Stimulated activated effector memory CD8-positive, alpha-beta T cell treated with anti-CD3 and anti-CD28 coated beads, Interleukin-12 subunit alpha, Interleukin-12 subunit beta, amount 100 ng/mL, for 72 hours (primary cell): ENCODE data around the gene MEGF9.

Experiments
- ATAC-seq: fragments of 150-1000 bp; cut with Tn5 transposase; 2 replicates; pipeline ENCODE4 v1.10.0; 2021
- DNase-seq, 2 donors: peaks; one replicate each; pipeline ENCODE4 v3.0.0; 2021 to 2022; ENCODE audit warnings: low spot score in 2 of 2
- H3K27ac Mint-ChIP-seq: one replicate; pipeline ENCODE4 v1.8.0; 2022; ENCODE audit warnings: mild to moderate bottlenecking, mixed read lengths
- H3K36me3 Mint-ChIP-seq: one replicate; pipeline ENCODE4 v1.8.0; 2022; ENCODE audit warnings: mild to moderate bottlenecking, mixed read lengths
- H3K4me1 Mint-ChIP-seq: one replicate; pipeline ENCODE4 v1.8.0; 2022; ENCODE audit warnings: mixed read lengths
- H3K4me3 Mint-ChIP-seq: one replicate; pipeline ENCODE4 v1.8.0; 2022; ENCODE audit warnings: mild to moderate bottlenecking, mixed read lengths
- H3K9me3 Mint-ChIP-seq: one replicate; pipeline ENCODE4 v1.8.0; 2022; ENCODE audit warnings: mixed read lengths

The MEGF9 gene

GRCh38 chr9:120610975-120611689, 103.1 kb downstream of the MEGF9 start:
- H3K27ac Mint-ChIP-seq, result no peak overlapping the region
- no peaks in the 10 kb centered on the region for H3K9me3 Mint-ChIP-seq
- H3K4me1 Mint-ChIP-seq, result no peaks in the 10 kb centered on the region
- no peak for DNase-seq
- no peak overlapping the region for H3K4me3 Mint-ChIP-seq
- ATAC-seq, result no peak
- no peaks in the 10 kb centered on the region for H3K36me3 Mint-ChIP-seq

- DNase-seq (no peak), ATAC-seq (no peak)
- H3K36me3 Mint-ChIP-seq, result no peaks in the 10 kb centered on the region
- H3K4me1 Mint-ChIP-seq, result no peaks in the 10 kb centered on the region
- no peak overlapping the region for H3K4me3 Mint-ChIP-seq
- no peaks in the 10 kb centered on the region for H3K9me3 Mint-ChIP-seq
- no peak overlapping the region for H3K27ac Mint-ChIP-seq
These were observed 104.6 kb downstream of the MEGF9 start for GRCh38 chr9:120609636-120610035.

GRCh38 chr9:120608421-120608820, 105.8 kb downstream of the MEGF9 start:
- H3K9me3 Mint-ChIP-seq, result no peaks in the 10 kb centered on the region
- no peaks in the 10 kb centered on the region for H3K36me3 Mint-ChIP-seq
- H3K27ac Mint-ChIP-seq, result no peak overlapping the region
- no peak overlapping the region for H3K4me3 Mint-ChIP-seq
- ATAC-seq, result no peak
- no peaks in the 10 kb centered on the region for H3K4me1 Mint-ChIP-seq
- DNase-seq, result no peak

GRCh38 chr9:120603591-120603990, 110.7 kb downstream of the MEGF9 start:
- H3K4me3 Mint-ChIP-seq, result no peak overlapping the region
- no peak for ATAC-seq
- DNase-seq, result no peak
- no peak overlapping the region for H3K27ac Mint-ChIP-seq
- no peaks in the 10 kb centered on the region for H3K9me3 Mint-ChIP-seq
- no peaks in the 10 kb centered on the region for H3K36me3 Mint-ChIP-seq
- no peaks in the 10 kb centered on the region for H3K4me1 Mint-ChIP-seq

GRCh38 chr9:120603010-120603409, 111.3 kb downstream of the MEGF9 start:
- ATAC-seq, result no peak
- no peaks in the 10 kb centered on the region for H3K4me1 Mint-ChIP-seq
- H3K36me3 Mint-ChIP-seq, result no peaks in the 10 kb centered on the region
- no peak overlapping the region for H3K27ac Mint-ChIP-seq
- no peak for DNase-seq
- no peaks in the 10 kb centered on the region for H3K9me3 Mint-ChIP-seq
- no peak overlapping the region for H3K4me3 Mint-ChIP-seq

- no peak overlapping the region for H3K27ac Mint-ChIP-seq
- H3K9me3 Mint-ChIP-seq, result no peaks in the 10 kb centered on the region
- no peak for ATAC-seq
These were observed 120.4 kb downstream of the MEGF9 start for GRCh38 chr9:120593955-120594277.

GRCh38 chr9:120593250-120593954, 120.9 kb downstream of the MEGF9 start:
- H3K27ac Mint-ChIP-seq, result no peak overlapping the region
- ATAC-seq, result no peak

More at GRCh38 chr9:120593955-120594277, 120.4 kb downstream of the MEGF9 start:
- Mint-ChIP-seq H3K36me3 (no peaks in the 10 kb centered on the region), H3K4me1 (no peaks in the 10 kb centered on the region), H3K4me3 (no peak overlapping the region)
- no peak for DNase-seq

GRCh38 chr9:120592210-120592609, 122.1 kb downstream of the MEGF9 start:
- H3K27ac Mint-ChIP-seq, result no peak overlapping the region
- no peak overlapping the region for H3K4me3 Mint-ChIP-seq
- ATAC-seq (no peak), DNase-seq (no peak)
- no peaks in the 10 kb centered on the region for H3K4me1 Mint-ChIP-seq
- no peaks in the 10 kb centered on the region for H3K9me3 Mint-ChIP-seq
- no peaks in the 10 kb centered on the region for H3K36me3 Mint-ChIP-seq

More at GRCh38 chr9:120593250-120593954, 120.9 kb downstream of the MEGF9 start:
- no peaks in the 10 kb centered on the region for H3K36me3 Mint-ChIP-seq
- no peaks in the 10 kb centered on the region for H3K4me1 Mint-ChIP-seq
- H3K9me3 Mint-ChIP-seq, result no peaks in the 10 kb centered on the region
- DNase-seq, result no peak
- H3K4me3 Mint-ChIP-seq, result no peak overlapping the region

- DNase-seq (no peak), ATAC-seq (no peak)
- Mint-ChIP-seq H3K4me1 (peaks cover 14% of the 10 kb centered on the region), H3K27ac (no peak overlapping the region), H3K9me3 (no peaks in the 10 kb centered on the region), H3K4me3 (no peak overlapping the region), H3K36me3 (no peaks in the 10 kb centered on the region)
These were observed 126.9 kb downstream of the MEGF9 start for GRCh38 chr9:120587328-120587727.

GRCh38 chr9:120583958-120584369, 130.3 kb downstream of the MEGF9 start:
- peaks cover 21% of the 10 kb centered on the region for H3K36me3 Mint-ChIP-seq
- ATAC-seq, result peak; percentile 45
- DNase-seq, result no peak
- peaks cover 30% of the 10 kb centered on the region for H3K4me1 Mint-ChIP-seq
- no peak overlapping the region for H3K4me3 Mint-ChIP-seq
- H3K27ac Mint-ChIP-seq, result peak overlapping the region; percentile 14
- peaks cover 2% of the 10 kb centered on the region for H3K9me3 Mint-ChIP-seq

- Mint-ChIP-seq H3K27ac (peak within 1 kb of the TSS; percentile 99), H3K4me3 (peak within 1 kb of the TSS; percentile 97)
These were observed 134.0 kb downstream of the MEGF9 start, which contains the start of gene CDK5RAP2 for GRCh38 chr9:120580051-120580896. CDK5RAP2 (minus strand) TSS chr9:120580167; CDS start chr9:120579978, 189 bp downstream.

GRCh38 chr9:120579139-120580050, 134.9 kb downstream of the MEGF9 start:
- DNase-seq (no peak), ATAC-seq (peak; percentile 67)

More at GRCh38 chr9:120580051-120580896, 134.0 kb downstream of the MEGF9 start, which contains the start of gene CDK5RAP2:
- ATAC-seq (peak; percentile 98), DNase-seq (peak; percentile 70 to 91)
- H3K9me3 Mint-ChIP-seq, result peaks cover 2% of the 10 kb centered on the region
- peaks cover 56% of the 10 kb centered on the region for H3K4me1 Mint-ChIP-seq
- peaks cover 34% of the 10 kb centered on the region for H3K36me3 Mint-ChIP-seq

GRCh38 chr9:120574473-120574872, 139.8 kb downstream of the MEGF9 start:
- no peak for ATAC-seq
- Mint-ChIP-seq H3K4me1 (peaks cover 45% of the 10 kb centered on the region), H3K4me3 (no peak overlapping the region), H3K9me3 (no peaks in the 10 kb centered on the region), H3K36me3 (peaks cover 46% of the 10 kb centered on the region), H3K27ac (peak overlapping the region; percentile 51)
- DNase-seq, result no peak

More at GRCh38 chr9:120579139-120580050, 134.9 kb downstream of the MEGF9 start:
- peaks cover 34% of the 10 kb centered on the region for H3K36me3 Mint-ChIP-seq
- peaks cover 50% of the 10 kb centered on the region for H3K4me1 Mint-ChIP-seq
- H3K9me3 Mint-ChIP-seq, result peaks cover 2% of the 10 kb centered on the region
- H3K4me3 Mint-ChIP-seq, result peak overlapping the region; percentile 97
- peak overlapping the region; percentile 99 for H3K27ac Mint-ChIP-seq

GRCh38 chr9:120572472-120572871, 141.8 kb downstream of the MEGF9 start:
- no peak overlapping the region for H3K27ac Mint-ChIP-seq
- H3K4me1 Mint-ChIP-seq, result peaks cover 35% of the 10 kb centered on the region
- H3K4me3 Mint-ChIP-seq, result no peak overlapping the region
- DNase-seq, result no peak
- peaks cover 54% of the 10 kb centered on the region for H3K36me3 Mint-ChIP-seq
- no peaks in the 10 kb centered on the region for H3K9me3 Mint-ChIP-seq
- ATAC-seq, result no peak
